HepG2 (cell line): ENCODE data around the gene KIF22. TPM values are rescaled to one million over a fixed set of nuclear protein-coding genes. Genes with fewer than 3 reads are reported as not detected.

ENCODE experiments used
- DPF2 ChIP-seq: sonication (generic); formaldehyde crosslinking; IDR thresholded peaks from 2 replicates; pipeline ENCODE4 v1.4.0; 2020; ENCODE audit warnings: mild to moderate bottlenecking, low read depth, missing genetic modification reagents, borderline replicate concordance
- DZIP1 ChIP-seq: sonication (generic); formaldehyde crosslinking; IDR thresholded peaks from 2 replicates; pipeline ENCODE4 v1.5.0; 2020; ENCODE audit warnings: mild to moderate bottlenecking, missing genetic modification reagents
- HINFP ChIP-seq: sonication (generic); formaldehyde crosslinking; IDR thresholded peaks from 2 replicates; pipeline ENCODE4 v1.4.0; 2020; ENCODE audit warnings: low read depth, mild to moderate bottlenecking, missing genetic modification reagents
- NR2F1 ChIP-seq, 2 experiments: fragments of 450-650 bp in 1 of 2; formaldehyde crosslinking in 1 of 2; IDR thresholded peaks; 2 replicates each; pipeline versions ENCODE4 v1.5.0 to v1.6.1; 2016 to 2020; ENCODE audit warnings: mild to moderate bottlenecking in 1 of 2, missing compliant biosample characterization in 1 of 2, missing genetic modification reagents in 1 of 2, moderate library complexity in 1 of 2
- PATZ1 ChIP-seq: sonication (generic); formaldehyde crosslinking; IDR thresholded peaks from 2 replicates; pipeline ENCODE4 v1.4.0; 2020; ENCODE audit warnings: missing genetic modification reagents
- RBFOX2 ChIP-seq: fragments of 200-400 bp; formaldehyde crosslinking; IDR thresholded peaks from 2 replicates; pipeline ENCODE4 v1.6.1; 2017; ENCODE audit warnings: low read depth, mild to moderate bottlenecking, low read length
- SNRNP70 ChIP-seq: fragments of 200-400 bp; formaldehyde crosslinking; IDR thresholded peaks from 2 replicates; pipeline ENCODE4 v1.6.1; 2017; ENCODE audit warnings: mild to moderate bottlenecking, low read depth, low read length, moderate library complexity
- SYNCRIP ChIP-seq: fragments of 200-400 bp; formaldehyde crosslinking; IDR thresholded peaks from 2 replicates; pipeline ENCODE4 v1.6.1; 2018; ENCODE audit warnings: mild to moderate bottlenecking, low read depth, low read length; ENCODE audit not compliant: insufficient read depth
- ZFP36L2 ChIP-seq: sonication (generic); formaldehyde crosslinking; IDR thresholded peaks from 2 replicates; pipeline ENCODE4 v1.4.0; 2020; ENCODE audit warnings: missing genetic modification reagents
- ZNF225 ChIP-seq: sonication (generic); formaldehyde crosslinking; IDR thresholded peaks from 2 replicates; pipeline ENCODE4 v1.4.0; 2020; ENCODE audit warnings: mild to moderate bottlenecking, missing genetic modification reagents
- ZNF331 ChIP-seq: sonication (generic); formaldehyde crosslinking; IDR thresholded peaks from 2 replicates; pipeline ENCODE4 v1.4.0; 2020; ENCODE audit warnings: missing genetic modification reagents
- ZNF496 ChIP-seq: sonication (generic); formaldehyde crosslinking; IDR thresholded peaks from 2 replicates; pipeline ENCODE4 v1.8.1; 2023; ENCODE audit warnings: mild to moderate bottlenecking, moderate library complexity, missing genetic modification reagents; ENCODE audit not compliant: insufficient replicate concordance
- ZSCAN29 ChIP-seq: sonication (generic); formaldehyde crosslinking; conservative IDR thresholded peaks from 2 replicates; pipeline ENCODE4 v1.4.0; 2020; ENCODE audit warnings: mild to moderate bottlenecking, missing genetic modification reagents
- ZSCAN30 ChIP-seq: sonication (generic); formaldehyde crosslinking; IDR thresholded peaks from 2 replicates; pipeline ENCODE4 v1.5.0; 2020; ENCODE audit warnings: mild to moderate bottlenecking, missing genetic modification reagents
- polyA plus RNA-seq, 8 experiments: library from polyadenylated mRNA; depleted of rRNA in 3 of 8; stranded (reverse) in 7 of 8; unstranded in 1 of 8; fragments of >200 nt; fragmentation: Illumina TruSeq in 4 of 8; extraction: Trizol in 4 of 8; gene quantifications; 2 replicates each; pipeline versions ENCODE4 v1.2.1 to v1.2.3, GENCODE V29; 2011 to 2016; ENCODE audit warnings: low read depth in 4 of 8, missing spikeins in 1 of 8, mixed read lengths in 1 of 8; ENCODE audit not compliant: insufficient read depth in 1 of 8
- total RNA-seq, 5 experiments: library from RNA; depleted of rRNA; stranded (reverse); fragments of >200 nt; fragmentation: Illumina TruSeq; extraction: Trizol; gene quantifications; 2 replicates each; pipeline ENCODE4 v1.2.3, GENCODE V29; 2016; ENCODE audit warnings: low read depth in 1 of 5
- TF ChIP-seq, protein P1 (sequence below): sonication (generic); formaldehyde crosslinking; IDR thresholded peaks from 2 replicates; pipeline ENCODE4 v1.4.0; 2020; ENCODE audit warnings: mild to moderate bottlenecking, missing genetic modification reagents
- TF ChIP-seq, protein P2 (sequence below): sonication (generic); formaldehyde crosslinking; IDR thresholded peaks from 2 replicates; pipeline ENCODE4 v1.5.0; 2020; ENCODE audit warnings: missing genetic modification reagents

KIF22 gene
- total and polyA plus RNA-seq, 2 of the 13 experiments (the other 11 are each of a cell fraction or from before 2014, with no cell fraction given): 95.8 to 118 TPM

GRCh38 chr16:29765167-29766032 lies 25.2 kb upstream of the KIF22 start (continued):
- TF ChIP-seq, protein P1, sequence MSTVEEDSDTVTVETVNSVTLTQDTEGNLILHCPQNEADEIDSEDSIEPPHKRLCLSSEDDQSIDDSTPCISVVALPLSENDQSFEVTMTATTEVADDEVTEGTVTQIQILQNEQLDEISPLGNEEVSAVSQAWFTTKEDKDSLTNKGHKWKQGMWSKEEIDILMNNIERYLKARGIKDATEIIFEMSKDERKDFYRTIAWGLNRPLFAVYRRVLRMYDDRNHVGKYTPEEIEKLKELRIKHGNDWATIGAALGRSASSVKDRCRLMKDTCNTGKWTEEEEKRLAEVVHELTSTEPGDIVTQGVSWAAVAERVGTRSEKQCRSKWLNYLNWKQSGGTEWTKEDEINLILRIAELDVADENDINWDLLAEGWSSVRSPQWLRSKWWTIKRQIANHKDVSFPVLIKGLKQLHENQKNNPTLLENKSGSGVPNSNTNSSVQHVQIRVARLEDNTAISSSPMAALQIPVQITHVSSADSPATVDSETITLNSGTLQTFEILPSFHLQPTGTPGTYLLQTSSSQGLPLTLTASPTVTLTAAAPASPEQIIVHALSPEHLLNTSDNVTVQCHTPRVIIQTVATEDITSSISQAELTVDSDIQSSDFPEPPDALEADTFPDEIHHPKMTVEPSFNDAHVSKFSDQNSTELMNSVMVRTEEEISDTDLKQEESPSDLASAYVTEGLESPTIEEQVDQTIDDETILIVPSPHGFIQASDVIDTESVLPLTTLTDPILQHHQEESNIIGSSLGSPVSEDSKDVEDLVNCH: no peak
- TF ChIP-seq SYNCRIP (no peak), RBFOX2 (no peak), ZNF331 (peak; percentile 95), DPF2 (peak; percentile 100), DZIP1 (no peak), ZSCAN29 (CRISPR knock-in tag) (peak; percentile 98), ZNF225 (0 out of 2 replicates have a peak, but pooled peaks have one; percentile 44), PATZ1 (CRISPR knock-in tag) (peak; percentile 62), HINFP (peak; percentile 72; the same call in 1 of the 2 replicates), NR2F1 (CRISPR knock-in tag; IDR thresholded peaks at IDR 0.05) (peak; percentile 79 to 82; a peak in 3 of 4 replicates), ZSCAN30 (CRISPR knock-in tag) (0 out of 2 replicates have a peak, but pooled peaks have one; percentile 66), ZFP36L2 (CRISPR knock-in tag) (no peak), SNRNP70 (no peak), ZNF496 (no peak)
- TF ChIP-seq, protein P2, sequence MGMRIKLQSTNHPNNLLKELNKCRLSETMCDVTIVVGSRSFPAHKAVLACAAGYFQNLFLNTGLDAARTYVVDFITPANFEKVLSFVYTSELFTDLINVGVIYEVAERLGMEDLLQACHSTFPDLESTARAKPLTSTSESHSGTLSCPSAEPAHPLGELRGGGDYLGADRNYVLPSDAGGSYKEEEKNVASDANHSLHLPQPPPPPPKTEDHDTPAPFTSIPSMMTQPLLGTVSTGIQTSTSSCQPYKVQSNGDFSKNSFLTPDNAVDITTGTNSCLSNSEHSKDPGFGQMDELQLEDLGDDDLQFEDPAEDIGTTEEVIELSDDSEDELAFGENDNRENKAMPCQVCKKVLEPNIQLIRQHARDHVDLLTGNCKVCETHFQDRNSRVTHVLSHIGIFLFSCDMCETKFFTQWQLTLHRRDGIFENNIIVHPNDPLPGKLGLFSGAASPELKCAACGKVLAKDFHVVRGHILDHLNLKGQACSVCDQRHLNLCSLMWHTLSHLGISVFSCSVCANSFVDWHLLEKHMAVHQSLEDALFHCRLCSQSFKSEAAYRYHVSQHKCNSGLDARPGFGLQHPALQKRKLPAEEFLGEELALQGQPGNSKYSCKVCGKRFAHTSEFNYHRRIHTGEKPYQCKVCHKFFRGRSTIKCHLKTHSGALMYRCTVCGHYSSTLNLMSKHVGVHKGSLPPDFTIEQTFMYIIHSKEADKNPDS (CRISPR knock-in tag): no peak
